Hepatocyte (in vitro differentiated cells): ENCODE data around the gene RNF2.

Experiments
- EZH2phosphoT487 ChIP-seq: fragments of 200-600 bp; sonication (generic); IDR thresholded peaks from one replicate; pipeline ENCODE4 v1.6.1; 2018; ENCODE audit warnings: antibody characterized with exemption, mild to moderate bottlenecking, low read depth, moderate library complexity; ENCODE audit not compliant: unreplicated experiment, severe bottlenecking
- TF ChIP-seq, protein P1 (sequence below): fragments of 200-600 bp; sonication (generic); IDR thresholded peaks from 2 replicates; pipeline ENCODE4 v1.5.1; 2016; ENCODE audit warnings: antibody characterized with exemption, mild to moderate bottlenecking; ENCODE audit not compliant: poor library complexity

DNA sequence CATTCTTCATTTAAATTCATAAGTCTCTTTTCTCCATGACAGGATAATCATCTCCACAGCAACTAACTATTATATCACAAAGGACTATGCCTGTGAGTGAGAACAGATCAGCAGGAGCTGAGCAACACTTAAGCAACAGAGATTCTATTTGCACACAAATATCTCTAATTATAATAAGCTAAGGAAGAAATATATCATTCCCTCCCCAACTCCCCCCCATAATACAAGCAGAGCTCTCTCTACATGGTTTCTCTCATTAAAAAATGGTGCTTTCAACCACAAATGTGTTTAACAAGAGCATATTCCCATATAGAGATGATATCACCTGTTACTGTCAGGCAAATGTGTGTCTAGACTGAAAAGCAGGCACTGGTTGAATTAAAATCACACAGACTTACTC, 36.5 kb upstream of the RNF2 start:
- TF ChIP-seq, protein P1, sequence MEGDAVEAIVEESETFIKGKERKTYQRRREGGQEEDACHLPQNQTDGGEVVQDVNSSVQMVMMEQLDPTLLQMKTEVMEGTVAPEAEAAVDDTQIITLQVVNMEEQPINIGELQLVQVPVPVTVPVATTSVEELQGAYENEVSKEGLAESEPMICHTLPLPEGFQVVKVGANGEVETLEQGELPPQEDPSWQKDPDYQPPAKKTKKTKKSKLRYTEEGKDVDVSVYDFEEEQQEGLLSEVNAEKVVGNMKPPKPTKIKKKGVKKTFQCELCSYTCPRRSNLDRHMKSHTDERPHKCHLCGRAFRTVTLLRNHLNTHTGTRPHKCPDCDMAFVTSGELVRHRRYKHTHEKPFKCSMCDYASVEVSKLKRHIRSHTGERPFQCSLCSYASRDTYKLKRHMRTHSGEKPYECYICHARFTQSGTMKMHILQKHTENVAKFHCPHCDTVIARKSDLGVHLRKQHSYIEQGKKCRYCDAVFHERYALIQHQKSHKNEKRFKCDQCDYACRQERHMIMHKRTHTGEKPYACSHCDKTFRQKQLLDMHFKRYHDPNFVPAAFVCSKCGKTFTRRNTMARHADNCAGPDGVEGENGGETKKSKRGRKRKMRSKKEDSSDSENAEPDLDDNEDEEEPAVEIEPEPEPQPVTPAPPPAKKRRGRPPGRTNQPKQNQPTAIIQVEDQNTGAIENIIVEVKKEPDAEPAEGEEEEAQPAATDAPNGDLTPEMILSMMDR = no peak
- no peak for TF ChIP-seq EZH2phosphoT487
